DMS79 treated with DMSO at 0.1 percent for 48 hours (cell line): ENCODE data around the gene GSG1.
"Not testable (repeated sequence)": the region's sequence is repeated elsewhere in the genome, so short reads cannot be mapped to it uniquely, and the experiment has no call there.

Experiments used
- DNase-seq: peaks from one replicate; lab custom pipeline; 2025; lab: John Stamatoyannopoulos, UW

The GSG1 gene

GRCh38 chr12:13091832-13092231 lies 11.6 kb downstream of the GSG1 start:
- DNase-seq: no peak

GRCh38 chr12:13090054-13090453 lies 13.4 kb downstream of the GSG1 start:
- no peak for DNase-seq

GRCh38 chr12:13088496-13088895 lies 15.0 kb downstream of the GSG1 start:
- DNase-seq: no peak

- no peak for DNase-seq
These were observed 15.7 kb downstream of the GSG1 start for GRCh38 chr12:13087766-13088165.

GRCh38 chr12:13085968-13086686 lies 17.3 kb downstream of the GSG1 start:
- DNase-seq: peak; percentile 76

- DNase-seq: no peak
These were observed 18.4 kb downstream of the GSG1 start for GRCh38 chr12:13084898-13085640.

- not testable (repeated sequence) for DNase-seq
These were observed 19.8 kb downstream of the GSG1 start for GRCh38 chr12:13083638-13084037.

- no peak for DNase-seq
These were observed 20.6 kb downstream of the GSG1 start for GRCh38 chr12:13082861-13083260.

GRCh38 chr12:13080266-13080665 lies 23.2 kb downstream of the GSG1 start:
- DNase-seq: no peak

GRCh38 chr12:13079440-13079906 lies 24.0 kb downstream of the GSG1 start:
- DNase-seq: no peak

- no peak for DNase-seq
These were observed 27.5 kb downstream of the GSG1 start for GRCh38 chr12:13075786-13076570.

GRCh38 chr12:13075118-13075480 lies 28.4 kb downstream of the GSG1 start:
- DNase-seq: no peak

- DNase-seq: no peak
These were observed 28.9 kb downstream of the GSG1 start for GRCh38 chr12:13074396-13075117.

- DNase-seq: no peak
These were observed 30.3 kb downstream of the GSG1 start for GRCh38 chr12:13073173-13073572.

GRCh38 chr12:13071305-13072280 lies 31.9 kb downstream of the GSG1 start:
- DNase-seq: peak; percentile 45

- no peak for DNase-seq
These were observed 34.1 kb downstream of the GSG1 start for GRCh38 chr12:13069380-13069779.

- DNase-seq: no peak
These were observed 36.1 kb downstream of the GSG1 start for GRCh38 chr12:13067322-13067721.

- DNase-seq: no peak
These were observed 37.0 kb downstream of the GSG1 start for GRCh38 chr12:13066459-13066858.

GRCh38 chr12:13066014-13066413 lies 37.5 kb downstream of the GSG1 start:
- DNase-seq: no peak

- DNase-seq: no peak
These were observed 40.8 kb downstream of the GSG1 start for GRCh38 chr12:13062669-13063068.

- no peak for DNase-seq
These were observed 42.1 kb downstream of the GSG1 start for GRCh38 chr12:13061377-13061776.
